ENCODE measurements around the gene NACA2. TPM values are rescaled to one million over a fixed set of nuclear protein-coding genes. Genes with fewer than 3 reads are reported as not detected.

Gene NACA2
- total RNA-seq, 1 experiment from 2014 or later, result not detected

DNA sequence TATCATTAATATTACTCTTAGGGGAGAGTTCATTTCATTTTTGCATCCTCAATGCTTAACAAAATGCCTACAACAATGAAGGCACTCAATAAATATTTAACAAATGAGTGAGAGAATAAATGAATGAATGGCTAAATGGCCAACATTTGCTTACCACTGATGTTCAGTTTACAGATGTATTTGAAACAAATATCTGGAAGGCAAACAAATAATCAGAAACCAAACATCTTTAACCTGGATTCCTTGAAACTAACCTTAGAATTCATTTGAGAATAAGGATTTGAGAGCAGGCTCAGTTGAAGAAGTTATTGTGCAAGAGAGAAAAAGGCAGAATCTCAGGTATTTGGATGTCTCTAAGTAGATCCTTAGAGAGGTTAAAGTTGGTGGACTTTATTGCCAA lies 8.4 kb downstream of the NACA2 start (continued):
- TF ChIP-seq, protein P1, sequence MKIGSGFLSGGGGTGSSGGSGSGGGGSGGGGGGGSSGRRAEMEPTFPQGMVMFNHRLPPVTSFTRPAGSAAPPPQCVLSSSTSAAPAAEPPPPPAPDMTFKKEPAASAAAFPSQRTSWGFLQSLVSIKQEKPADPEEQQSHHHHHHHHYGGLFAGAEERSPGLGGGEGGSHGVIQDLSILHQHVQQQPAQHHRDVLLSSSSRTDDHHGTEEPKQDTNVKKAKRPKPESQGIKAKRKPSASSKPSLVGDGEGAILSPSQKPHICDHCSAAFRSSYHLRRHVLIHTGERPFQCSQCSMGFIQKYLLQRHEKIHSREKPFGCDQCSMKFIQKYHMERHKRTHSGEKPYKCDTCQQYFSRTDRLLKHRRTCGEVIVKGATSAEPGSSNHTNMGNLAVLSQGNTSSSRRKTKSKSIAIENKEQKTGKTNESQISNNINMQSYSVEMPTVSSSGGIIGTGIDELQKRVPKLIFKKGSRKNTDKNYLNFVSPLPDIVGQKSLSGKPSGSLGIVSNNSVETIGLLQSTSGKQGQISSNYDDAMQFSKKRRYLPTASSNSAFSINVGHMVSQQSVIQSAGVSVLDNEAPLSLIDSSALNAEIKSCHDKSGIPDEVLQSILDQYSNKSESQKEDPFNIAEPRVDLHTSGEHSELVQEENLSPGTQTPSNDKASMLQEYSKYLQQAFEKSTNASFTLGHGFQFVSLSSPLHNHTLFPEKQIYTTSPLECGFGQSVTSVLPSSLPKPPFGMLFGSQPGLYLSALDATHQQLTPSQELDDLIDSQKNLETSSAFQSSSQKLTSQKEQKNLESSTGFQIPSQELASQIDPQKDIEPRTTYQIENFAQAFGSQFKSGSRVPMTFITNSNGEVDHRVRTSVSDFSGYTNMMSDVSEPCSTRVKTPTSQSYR (CRISPR knock-in tag; IDR thresholded peaks at IDR 0.05), result no peak
- TF ChIP-seq ZNF219 (CRISPR knock-in tag; IDR thresholded peaks at IDR 0.05; ENCODE audit: borderline replicate concordance) (no peak), ZNF263 (CRISPR knock-in tag; IDR thresholded peaks at IDR 0.05; ENCODE audit: low read depth) (no peak), HMGA2 (CRISPR knock-in tag; IDR thresholded peaks at IDR 0.05) (no peak), NR2C2 (CRISPR knock-in tag; IDR thresholded peaks at IDR 0.05) (no peak), ESRRA (CRISPR knock-in tag; IDR thresholded peaks at IDR 0.05; ENCODE audit: borderline replicate concordance) (no peak), PRRX2 (CRISPR knock-in tag; IDR thresholded peaks at IDR 0.05) (no peak), ZNF396 (CRISPR knock-in tag; IDR thresholded peaks at IDR 0.05; ENCODE audit: borderline replicate concordance) (no peak), IRF2 (CRISPR knock-in tag; IDR thresholded peaks at IDR 0.05; ENCODE audit: borderline replicate concordance, low read depth) (no peak), ELF4 (CRISPR knock-in tag; IDR thresholded peaks at IDR 0.05; ENCODE audit: low read depth) (no peak), KAT7 (CRISPR knock-in tag; IDR thresholded peaks at IDR 0.05; ENCODE audit: borderline replicate concordance) (no peak), ZNF671 (CRISPR knock-in tag; IDR thresholded peaks at IDR 0.05) (no peak)
- TF ChIP-seq, protein P2, sequence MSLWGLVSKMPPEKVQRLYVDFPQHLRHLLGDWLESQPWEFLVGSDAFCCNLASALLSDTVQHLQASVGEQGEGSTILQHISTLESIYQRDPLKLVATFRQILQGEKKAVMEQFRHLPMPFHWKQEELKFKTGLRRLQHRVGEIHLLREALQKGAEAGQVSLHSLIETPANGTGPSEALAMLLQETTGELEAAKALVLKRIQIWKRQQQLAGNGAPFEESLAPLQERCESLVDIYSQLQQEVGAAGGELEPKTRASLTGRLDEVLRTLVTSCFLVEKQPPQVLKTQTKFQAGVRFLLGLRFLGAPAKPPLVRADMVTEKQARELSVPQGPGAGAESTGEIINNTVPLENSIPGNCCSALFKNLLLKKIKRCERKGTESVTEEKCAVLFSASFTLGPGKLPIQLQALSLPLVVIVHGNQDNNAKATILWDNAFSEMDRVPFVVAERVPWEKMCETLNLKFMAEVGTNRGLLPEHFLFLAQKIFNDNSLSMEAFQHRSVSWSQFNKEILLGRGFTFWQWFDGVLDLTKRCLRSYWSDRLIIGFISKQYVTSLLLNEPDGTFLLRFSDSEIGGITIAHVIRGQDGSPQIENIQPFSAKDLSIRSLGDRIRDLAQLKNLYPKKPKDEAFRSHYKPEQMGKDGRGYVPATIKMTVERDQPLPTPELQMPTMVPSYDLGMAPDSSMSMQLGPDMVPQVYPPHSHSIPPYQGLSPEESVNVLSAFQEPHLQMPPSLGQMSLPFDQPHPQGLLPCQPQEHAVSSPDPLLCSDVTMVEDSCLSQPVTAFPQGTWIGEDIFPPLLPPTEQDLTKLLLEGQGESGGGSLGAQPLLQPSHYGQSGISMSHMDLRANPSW (CRISPR knock-in tag; conservative IDR thresholded peaks at IDR 0.05; ENCODE audit: low read depth), result no peak

- CTCF ChIA-PET, result no interaction called here
- Mint-ChIP-seq H3K9me3 (no peaks in the 10 kb centered on the region), H3K4me1 (peaks cover 3% of the 10 kb centered on the region; the same call in 1 of the 2 replicates), H3K27ac (no peak overlapping the region), H3K27me3 (ENCODE audit: low read depth) (no peaks in the 10 kb centered on the region), H3K4me3 (no peak overlapping the region), H3K36me3 (no peaks in the 10 kb centered on the region)
- DNase-seq (ENCODE audit: low spot score), result no peak
- ATAC-seq, result no peak
- POLR2A ChIA-PET, result no interaction called here
- TF ChIP-seq MXD4 (CRISPR knock-in tag; IDR thresholded peaks at IDR 0.05; ENCODE audit: borderline replicate concordance) (no peak), FOXK1 (CRISPR knock-in tag; IDR thresholded peaks at IDR 0.05) (no peak), ZBTB21 (CRISPR knock-in tag; IDR thresholded peaks at IDR 0.05; ENCODE audit: borderline replicate concordance) (no peak), ERG (CRISPR knock-in tag; IDR thresholded peaks at IDR 0.05) (no peak), E2F4 (CRISPR knock-in tag; IDR thresholded peaks at IDR 0.05; ENCODE audit: borderline replicate concordance, low read depth) (no peak), SP1 (CRISPR knock-in tag; conservative IDR thresholded peaks at IDR 0.05) (no peak), HMGXB4 (CRISPR knock-in tag; IDR thresholded peaks at IDR 0.05) (no peak), TEAD4 (CRISPR knock-in tag; IDR thresholded peaks at IDR 0.05) (no peak), GABPB1 (CRISPR knock-in tag; IDR thresholded peaks at IDR 0.05) (no peak), CBFB (CRISPR knock-in tag; IDR thresholded peaks at IDR 0.05; ENCODE audit: low read depth) (no peak), GTF2I (CRISPR knock-in tag; conservative IDR thresholded peaks at IDR 0.05) (no peak)
- TF ChIP-seq, protein P3, sequence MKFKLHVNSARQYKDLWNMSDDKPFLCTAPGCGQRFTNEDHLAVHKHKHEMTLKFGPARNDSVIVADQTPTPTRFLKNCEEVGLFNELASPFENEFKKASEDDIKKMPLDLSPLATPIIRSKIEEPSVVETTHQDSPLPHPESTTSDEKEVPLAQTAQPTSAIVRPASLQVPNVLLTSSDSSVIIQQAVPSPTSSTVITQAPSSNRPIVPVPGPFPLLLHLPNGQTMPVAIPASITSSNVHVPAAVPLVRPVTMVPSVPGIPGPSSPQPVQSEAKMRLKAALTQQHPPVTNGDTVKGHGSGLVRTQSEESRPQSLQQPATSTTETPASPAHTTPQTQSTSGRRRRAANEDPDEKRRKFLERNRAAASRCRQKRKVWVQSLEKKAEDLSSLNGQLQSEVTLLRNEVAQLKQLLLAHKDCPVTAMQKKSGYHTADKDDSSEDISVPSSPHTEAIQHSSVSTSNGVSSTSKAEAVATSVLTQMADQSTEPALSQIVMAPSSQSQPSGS (CRISPR knock-in tag; IDR thresholded peaks at IDR 0.05; ENCODE audit: borderline replicate concordance, low read depth), result no peak
Observed at GRCh38 chr17:61581611-61582349, 9.2 kb downstream of the NACA2 start.

All from WTC11 (cell line).